ENCODE results near the gene SORBS2.

The SORBS2 gene

GRCh38 chr4:185830263-185830994, 18.4 kb upstream of the SORBS2 start:
- DNase-seq: no peak
- TF ChIP-seq GATA1 (IDR thresholded peaks at IDR 0.05; ENCODE audit: low read depth, low read length): no peak
- no peak for TF ChIP-seq POLR2A (IDR thresholded peaks at IDR 0.05; ENCODE audit: low read length)

DNA sequence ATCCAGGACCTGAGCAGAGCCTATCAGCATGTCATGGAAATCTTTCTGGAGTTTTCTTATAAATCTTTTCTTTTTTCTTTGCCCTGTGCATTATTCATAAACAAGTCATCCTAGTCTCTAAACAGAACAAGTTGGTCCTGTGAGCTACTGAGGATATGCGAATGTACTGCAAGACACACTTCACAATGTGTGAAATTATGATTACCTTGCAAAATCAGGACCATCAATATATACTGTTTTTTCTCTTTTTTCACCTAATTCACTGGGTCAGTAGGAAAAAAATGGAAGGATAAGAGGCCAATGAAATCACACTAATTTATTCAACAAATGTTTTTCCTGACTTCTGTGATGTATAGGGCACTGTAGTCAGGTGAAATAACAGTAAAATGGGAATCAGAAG, 14.4 kb upstream of the SORBS2 start:
- DNase-seq: no peak
- no peak for TF ChIP-seq POLR2A (IDR thresholded peaks at IDR 0.05; ENCODE audit: low read length)
- TF ChIP-seq GATA1 (IDR thresholded peaks at IDR 0.05; ENCODE audit: low read depth, low read length): no peak

GRCh38 chr4:185825737-185826136, 13.7 kb upstream of the SORBS2 start:
- TF ChIP-seq GATA1 (IDR thresholded peaks at IDR 0.05; ENCODE audit: low read depth, low read length) (no peak), POLR2A (IDR thresholded peaks at IDR 0.05; ENCODE audit: low read length) (no peak)
- no peak for DNase-seq

- no peak for DNase-seq
- TF ChIP-seq POLR2A (IDR thresholded peaks at IDR 0.05; ENCODE audit: low read length): no peak
- no peak for TF ChIP-seq GATA1 (IDR thresholded peaks at IDR 0.05; ENCODE audit: low read depth, low read length)
Observed at GRCh38 chr4:185822791-185823190, 10.8 kb upstream of the SORBS2 start.

GRCh38 chr4:185821029-185821419, 9.0 kb upstream of the SORBS2 start:
- TF ChIP-seq GATA1 (IDR thresholded peaks at IDR 0.05; ENCODE audit: low read depth, low read length) (no peak), POLR2A (IDR thresholded peaks at IDR 0.05; ENCODE audit: low read length) (no peak)
- no peak for DNase-seq

- TF ChIP-seq GATA1 (IDR thresholded peaks at IDR 0.05; ENCODE audit: low read depth, low read length): no peak
- TF ChIP-seq POLR2A (IDR thresholded peaks at IDR 0.05; ENCODE audit: low read length): no peak
- no peak for DNase-seq
Observed at GRCh38 chr4:185820146-185821028, 8.4 kb upstream of the SORBS2 start.

GRCh38 chr4:185819144-185819543, 7.2 kb upstream of the SORBS2 start:
- no peak for DNase-seq
- TF ChIP-seq POLR2A (IDR thresholded peaks at IDR 0.05; ENCODE audit: low read length) (no peak), GATA1 (IDR thresholded peaks at IDR 0.05; ENCODE audit: low read depth, low read length) (no peak)

DNA sequence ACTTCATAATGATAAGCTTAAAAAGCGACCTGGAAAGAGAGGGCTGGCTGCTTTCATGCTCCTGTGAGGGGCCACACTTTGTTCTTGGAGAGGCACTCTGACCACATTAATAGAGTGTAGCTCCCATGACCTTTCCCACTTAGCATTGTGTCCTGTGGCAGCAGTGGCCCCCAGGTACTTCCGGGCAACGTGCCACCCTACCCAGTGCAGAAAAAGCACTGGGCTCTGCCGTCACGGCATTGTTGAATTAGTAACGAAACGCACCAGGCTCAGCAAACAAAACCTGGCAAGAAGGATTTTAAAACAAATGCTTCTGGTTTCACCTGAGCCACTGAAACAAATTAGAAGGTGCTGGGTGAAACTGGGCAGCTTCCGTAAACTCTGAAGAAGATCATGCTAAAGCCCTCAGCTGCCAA, 5.4 kb upstream of the SORBS2 start:
- DNase-seq: no peak
- TF ChIP-seq GATA1 (IDR thresholded peaks at IDR 0.05; ENCODE audit: low read depth, low read length): no peak
- no peak for TF ChIP-seq POLR2A (IDR thresholded peaks at IDR 0.05; ENCODE audit: low read length)

DNA sequence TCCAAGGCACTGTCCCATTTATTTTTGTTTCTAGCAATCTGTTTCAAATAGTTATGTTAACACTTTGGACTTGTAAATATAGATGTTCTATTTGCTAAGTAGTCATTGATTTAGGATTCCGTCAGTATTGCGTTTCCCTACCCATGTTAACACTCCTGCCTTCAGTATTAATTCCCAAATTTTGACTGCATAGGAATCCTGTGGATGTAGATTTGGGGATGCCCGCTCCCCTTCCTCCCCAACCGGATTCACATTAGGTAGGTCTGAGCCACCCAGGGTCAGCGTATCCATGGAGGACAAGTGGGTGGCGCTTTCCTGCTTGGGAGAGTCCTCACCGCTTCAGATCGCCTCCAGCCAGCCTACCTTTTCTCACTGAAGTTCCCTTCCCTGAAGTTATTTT, 1.1 kb upstream of the SORBS2 start:
- no peak for TF ChIP-seq POLR2A (IDR thresholded peaks at IDR 0.05; ENCODE audit: low read length)
- no peak for TF ChIP-seq GATA1 (IDR thresholded peaks at IDR 0.05; ENCODE audit: low read depth, low read length)
- DNase-seq: no peak

- TF ChIP-seq GATA1 (IDR thresholded peaks at IDR 0.05; ENCODE audit: low read depth, low read length) (no peak), POLR2A (IDR thresholded peaks at IDR 0.05; ENCODE audit: low read length) (no peak)
- no peak for DNase-seq
Observed at GRCh38 chr4:185810746-185811508, 1.1 kb downstream of the SORBS2 start.

- no peak for TF ChIP-seq GATA1 (IDR thresholded peaks at IDR 0.05; ENCODE audit: low read depth, low read length)
- DNase-seq: no peak
Observed at GRCh38 chr4:185809533-185810071, 2.4 kb downstream of the SORBS2 start.

GRCh38 chr4:185809121-185809520, 2.9 kb downstream of the SORBS2 start:
- TF ChIP-seq GATA1 (IDR thresholded peaks at IDR 0.05; ENCODE audit: low read depth, low read length) (no peak), POLR2A (IDR thresholded peaks at IDR 0.05; ENCODE audit: low read length) (no peak)
- DNase-seq: no peak

DNA sequence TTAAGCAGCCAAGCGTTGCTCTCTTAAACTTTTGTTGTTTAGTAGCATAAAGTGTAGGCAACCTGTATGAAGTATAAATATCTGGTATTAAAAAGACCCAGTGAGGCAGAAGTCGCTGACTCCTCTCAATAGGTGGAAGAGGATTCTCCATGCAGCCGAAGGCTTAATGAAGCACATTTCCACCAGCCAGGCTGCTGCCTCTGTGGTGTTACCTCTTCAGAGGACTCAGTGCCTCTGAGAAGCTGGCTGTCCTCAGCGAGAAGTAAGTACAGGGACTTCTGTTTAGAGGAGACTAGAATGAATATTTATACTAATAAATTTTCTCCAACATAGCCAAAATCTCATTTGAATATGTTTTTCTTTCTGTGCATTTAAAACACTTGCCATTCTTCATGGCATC, 6.0 kb downstream of the SORBS2 start:
- TF ChIP-seq POLR2A (IDR thresholded peaks at IDR 0.05; ENCODE audit: low read length) (no peak), GATA1 (IDR thresholded peaks at IDR 0.05; ENCODE audit: low read depth, low read length) (no peak)

More for the DNA sequence above, 6.0 kb downstream of the SORBS2 start:
- no peak for DNase-seq

Measured in erythroblast (primary cell).